Neuronal stem cell (in vitro differentiated cells): ENCODE data around the gene MAP1LC3C.
A peak's percentile ranks its signal among the peaks of the same experiment; 100 is the strongest.

Experiments used
- DNase-seq: peaks from one replicate; pipeline ENCODE4 v3.0.0-alpha.2; 2013; ENCODE audit warnings: low spot score
- H2AFZ ChIP-seq: one replicate; pipeline ENCODE4 v1.6.1; 2013; ENCODE audit warnings: mild to moderate bottlenecking, low read length, inconsistent platforms
- H2AK5ac ChIP-seq: 2 replicates; pipeline ENCODE4 v1.6.1; 2013; ENCODE audit warnings: low read depth, mild to moderate bottlenecking, inconsistent platforms, low read length, moderate library complexity, mixed read lengths
- H2BK120ac ChIP-seq: 2 replicates; pipeline ENCODE4 v1.6.1; 2013; ENCODE audit warnings: low read depth, mild to moderate bottlenecking, inconsistent platforms, low read length, moderate library complexity, mixed read lengths
- H2BK12ac ChIP-seq: one replicate; pipeline ENCODE4 v1.6.1; 2013; ENCODE audit warnings: low read length, inconsistent platforms
- H2BK15ac ChIP-seq: 2 replicates; pipeline ENCODE4 v1.6.1; 2013; ENCODE audit warnings: mild to moderate bottlenecking, low read length, inconsistent platforms, mixed read lengths
- H2BK5ac ChIP-seq: one replicate; pipeline ENCODE4 v1.6.1; 2013; ENCODE audit warnings: inconsistent platforms, mild to moderate bottlenecking, low read length, moderate library complexity
- H3K14ac ChIP-seq: one replicate; pipeline ENCODE4 v1.6.1; 2013; ENCODE audit warnings: low read length, inconsistent platforms
- H3K18ac ChIP-seq: 2 replicates; pipeline ENCODE4 v1.6.1; 2013; ENCODE audit warnings: low read length, inconsistent platforms
- H3K23ac ChIP-seq: 2 replicates; pipeline ENCODE4 v1.6.1; 2013; ENCODE audit warnings: low read depth, mild to moderate bottlenecking, mixed read lengths, low read length, inconsistent platforms; ENCODE audit not compliant: poor library complexity
- H3K27ac ChIP-seq: replicated peaks from 3 replicates; pipeline ENCODE4 v1.5.1; 2013; ENCODE audit warnings: low read length, inconsistent platforms
- H3K27me3 ChIP-seq, 3 experiments: 2 replicates each; pipeline ENCODE4 v1.6.1; 2013; ENCODE audit warnings: low read length in 3 of 3, mild to moderate bottlenecking in 2 of 3, inconsistent platforms in 1 of 3, low read depth in 1 of 3, mixed read lengths in 1 of 3, moderate library complexity in 1 of 3; ENCODE audit not compliant: control insufficient read depth in 3 of 3, insufficient read depth in 3 of 3
- H3K36me3 ChIP-seq, 2 donors: replicated peaks in 1 of 2; 2 replicates each; pipeline ENCODE4 v1.6.1; 2013; ENCODE audit warnings: low read length in 2 of 2; ENCODE audit not compliant: control insufficient read depth in 2 of 2, insufficient read depth in 2 of 2
- H3K4ac ChIP-seq: 2 replicates; pipeline ENCODE4 v1.6.1; 2013; ENCODE audit warnings: inconsistent platforms, mild to moderate bottlenecking, low read length, moderate library complexity
- H3K4me1 ChIP-seq, 2 donors: 1 replicate in 1 of 2; 2 replicates in 1 of 2; pipeline ENCODE4 v1.6.1; 2013; ENCODE audit warnings: low read length in 2 of 2, low read depth in 1 of 2; ENCODE audit not compliant: control insufficient read depth in 2 of 2, insufficient read depth in 1 of 2
- H3K4me2 ChIP-seq: one replicate; pipeline ENCODE4 v1.6.1; 2013; ENCODE audit warnings: mild to moderate bottlenecking, low read length, inconsistent platforms; ENCODE audit not compliant: insufficient read depth, poor library complexity, severe bottlenecking
- H3K4me3 ChIP-seq, 2 donors: 2 replicates each; pipeline ENCODE4 v1.5.1; 2013; ENCODE audit warnings: low read length in 2 of 2, mild to moderate bottlenecking in 2 of 2, inconsistent platforms in 1 of 2, moderate library complexity in 1 of 2
- H3K79me1 ChIP-seq: one replicate; pipeline ENCODE4 v1.6.1; 2013; ENCODE audit warnings: low read depth, mild to moderate bottlenecking, inconsistent platforms, low read length, moderate library complexity
- H3K9ac ChIP-seq: one replicate; pipeline ENCODE4 v1.6.1; 2013; ENCODE audit warnings: mild to moderate bottlenecking, low read depth, low read length, inconsistent platforms; ENCODE audit not compliant: poor library complexity
- H3K9me3 ChIP-seq, 2 donors: replicated peaks in 1 of 2; 2 replicates each; pipeline versions ENCODE3 to v1.6.1; 2013; ENCODE audit warnings: low read length in 2 of 2, mild to moderate bottlenecking in 2 of 2, inconsistent platforms in 1 of 2, low read depth in 1 of 2, mixed read lengths in 1 of 2, moderate library complexity in 1 of 2; ENCODE audit not compliant: control insufficient read depth in 2 of 2, insufficient read depth in 1 of 2
- H4K8ac ChIP-seq: one replicate; pipeline ENCODE4 v1.6.1; 2013; ENCODE audit warnings: low read depth, mild to moderate bottlenecking, inconsistent platforms, low read length, moderate library complexity
- H4K91ac ChIP-seq: one replicate; pipeline ENCODE4 v1.6.1; 2013; ENCODE audit warnings: low read length, low read depth, mild to moderate bottlenecking, inconsistent platforms; ENCODE audit not compliant: poor library complexity
- WGBS, 2 donors: extraction: QIAGEN DNeasy Blood & Tissue Kit; methylation state at CpG; one replicate each; pipeline ENCODE4 v1.1.7; 2013; ENCODE audit warnings: missing lambda C conversion rate in 2 of 2, mixed read lengths in 1 of 2; ENCODE audit not compliant: insufficient read length in 2 of 2, insufficient replicate concordance in 1 of 2; ENCODE audit errors: extremely low coverage in 2 of 2; 5-methylcytosine and 5-hydroxymethylcytosine counted together

The MAP1LC3C gene

GRCh38 chr1:242017580-242018233, 18.8 kb upstream of the MAP1LC3C start:
- no CpG with 5 or more reads among the region's 10 CpGs for WGBS, 2 donors
- no peaks in the 10 kb centered on the region for H3K27me3 ChIP-seq
- H2BK120ac ChIP-seq: no peak overlapping the region
- H2AFZ ChIP-seq: no peak overlapping the region
- no peaks in the 10 kb centered on the region for H3K9me3 ChIP-seq
- H3K79me1 ChIP-seq: no peaks in the 10 kb centered on the region
- no peak overlapping the region for H2BK15ac ChIP-seq
- no peak overlapping the region for H3K4me3 ChIP-seq
- no peak overlapping the region for H2BK12ac ChIP-seq
- no peaks in the 10 kb centered on the region for H3K36me3 ChIP-seq
- no peak overlapping the region for H2AK5ac ChIP-seq
- no peak overlapping the region for H4K91ac ChIP-seq
- no peak overlapping the region for H3K4me2 ChIP-seq
- no peaks in the 10 kb centered on the region for H3K4me1 ChIP-seq
- no peak overlapping the region for H3K4ac ChIP-seq
- no peak overlapping the region for H3K9ac ChIP-seq
- DNase-seq: no peak
- H3K23ac ChIP-seq: no peak overlapping the region
- no peak overlapping the region for H3K18ac ChIP-seq
- no peak overlapping the region for H3K27ac ChIP-seq
- no peak overlapping the region for H4K8ac ChIP-seq
- no peak overlapping the region for H2BK5ac ChIP-seq
- H3K14ac ChIP-seq: no peak overlapping the region

GRCh38 chr1:242016479-242016878, 17.6 kb upstream of the MAP1LC3C start:
- Histone ChIP-seq H3K79me1 (no peaks in the 10 kb centered on the region), H3K9ac (no peak overlapping the region), H2AFZ (no peak overlapping the region), H3K14ac (no peak overlapping the region), H3K23ac (no peak overlapping the region), H2AK5ac (no peak overlapping the region), H4K91ac (no peak overlapping the region), H3K36me3 (no peaks in the 10 kb centered on the region), H3K27me3 (no peaks in the 10 kb centered on the region), H3K18ac (no peak overlapping the region), H4K8ac (no peak overlapping the region), H2BK5ac (no peak overlapping the region), H3K4ac (no peak overlapping the region), H3K4me2 (no peak overlapping the region), H3K4me1 (no peaks in the 10 kb centered on the region), H3K9me3 (no peaks in the 10 kb centered on the region), H3K27ac (no peak overlapping the region), H2BK12ac (no peak overlapping the region), H3K4me3 (no peak overlapping the region), H2BK15ac (no peak overlapping the region), H2BK120ac (no peak overlapping the region)
- no peak for DNase-seq

GRCh38 chr1:242011894-242012660, 13.2 kb upstream of the MAP1LC3C start:
- H3K18ac ChIP-seq: no peak overlapping the region
- H3K14ac ChIP-seq: no peak overlapping the region
- no peak overlapping the region for H3K27ac ChIP-seq
- no peaks in the 10 kb centered on the region for H3K36me3 ChIP-seq
- no peaks in the 10 kb centered on the region for H3K27me3 ChIP-seq
- no peak overlapping the region for H2BK5ac ChIP-seq
- no peak overlapping the region for H4K8ac ChIP-seq
- no peaks in the 10 kb centered on the region for H3K4me1 ChIP-seq
- no peak overlapping the region for H2BK120ac ChIP-seq
- H4K91ac ChIP-seq: no peak overlapping the region
- no peak overlapping the region for H3K4me2 ChIP-seq
- H2BK15ac ChIP-seq: no peak overlapping the region
- peak overlapping the region; percentile 31 for H2AFZ ChIP-seq
- no peak for DNase-seq
- no peak overlapping the region for H3K23ac ChIP-seq
- H3K79me1 ChIP-seq: no peaks in the 10 kb centered on the region
- H3K4me3 ChIP-seq: no peak overlapping the region
- no peak overlapping the region for H2AK5ac ChIP-seq
- no peak overlapping the region for H3K9ac ChIP-seq
- no CpG with 5 or more reads among the region's 5 CpGs for whole genome bisulfite sequencing, 2 donors
- H2BK12ac ChIP-seq: no peak overlapping the region
- no peak overlapping the region for H3K4ac ChIP-seq
- H3K9me3 ChIP-seq: no peaks in the 10 kb centered on the region

- Histone ChIP-seq H4K91ac (no peak overlapping the region), H3K27ac (no peak overlapping the region), H2BK120ac (no peak overlapping the region), H2AFZ (no peak overlapping the region), H2BK12ac (no peak overlapping the region), H3K4ac (no peak overlapping the region), H2BK15ac (no peak overlapping the region), H3K4me1 (no peaks in the 10 kb centered on the region), H3K23ac (no peak overlapping the region), H3K18ac (no peak overlapping the region), H3K79me1 (no peaks in the 10 kb centered on the region), H2BK5ac (no peak overlapping the region), H3K14ac (no peak overlapping the region), H3K36me3 (no peaks in the 10 kb centered on the region), H4K8ac (no peak overlapping the region), H3K9ac (no peak overlapping the region), H3K4me2 (no peak overlapping the region), H3K9me3 (no peaks in the 10 kb centered on the region), H2AK5ac (no peak overlapping the region), H3K4me3 (no peak overlapping the region), H3K27me3 (no peaks in the 10 kb centered on the region)
- no CpG with 5 or more reads among the region's 5 CpGs for WGBS, 2 donors
- DNase-seq: no peak
These were observed 10.1 kb upstream of the MAP1LC3C start for GRCh38 chr1:242008826-242009495.
